ENCODE results near the gene SLC47A1. TPM values are rescaled to one million over a fixed set of nuclear protein-coding genes. Genes with fewer than 3 reads are reported as not detected.

The SLC47A1 gene
- total and polyA plus RNA-seq, 2 of the 8 experiments (the other 6 are each of a cell fraction or from before 2014, with no cell fraction given) = 1.5 to 3.6 TPM

- TF ChIP-seq SP1 (IDR thresholded peaks at IDR 0.05; ENCODE audit: low read depth, low read length) (no peak), TEAD4 (IDR thresholded peaks at IDR 0.05; ENCODE audit: low read depth, low read length) (no peak), CBX8 (IDR thresholded peaks at IDR 0.05; ENCODE audit: borderline replicate concordance, low read depth, low read length) (no peak), SP2 (IDR thresholded peaks at IDR 0.05; ENCODE audit: low read length) (no peak), SIN3A (conservative IDR thresholded peaks at IDR 0.05 in 1 of 2, IDR thresholded peaks at IDR 0.05 in 1 of 2; ENCODE audit: low read depth in 1 of 2, low read length in 2 of 2) (0 out of 4 replicates have a peak, but pooled peaks of 1 of the 2 experiments have one; percentile 41)
These were observed 19.7 kb upstream of the SLC47A1 start (continued) for GRCh38 chr17:19513897-19514488.

All from H1 (cell line).